Fibroblast of pulmonary artery (primary cell): ENCODE data around the gene ARHGEF33.

Source experiments
- DNase-seq: peaks from one replicate; pipeline ENCODE4 v3.0.0-alpha.2; 2010; ENCODE audit warnings: low read depth
- H3K4me3 ChIP-seq: replicated peaks from 2 replicates; pipeline ENCODE4 v1.5.1; 2011; ENCODE audit warnings: low read depth, mild to moderate bottlenecking, control low read depth, low read length, moderate library complexity
- TF ChIP-seq, protein P1 (sequence below): IDR thresholded peaks from 2 replicates; pipeline ENCODE4 v1.5.1; 2011; ENCODE audit warnings: mild to moderate bottlenecking, control low read depth, low read length, inconsistent platforms; ENCODE audit errors: missing control alignments

ARHGEF33 gene

DNA sequence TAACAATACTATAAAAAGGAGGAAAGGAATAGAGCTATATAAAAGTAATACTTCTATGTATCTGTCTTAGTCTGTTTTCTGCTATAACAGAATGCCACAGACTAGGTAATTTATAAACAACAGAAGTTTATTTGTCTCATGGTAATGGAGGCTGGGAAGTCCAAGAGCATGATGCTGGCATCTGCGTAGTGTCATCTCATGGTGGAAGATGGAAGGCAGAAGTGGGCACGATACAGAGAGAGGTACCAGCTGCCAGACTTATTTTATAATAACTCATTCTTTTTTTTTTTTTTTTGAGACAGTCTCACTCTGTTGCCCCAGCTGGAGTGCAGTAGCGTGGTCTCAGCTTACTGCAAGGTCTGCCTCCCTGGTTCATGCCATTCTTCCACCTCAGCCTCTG, 18.2 kb upstream of the ARHGEF33 start:
- DNase-seq, result no peak
- TF ChIP-seq, protein P1, sequence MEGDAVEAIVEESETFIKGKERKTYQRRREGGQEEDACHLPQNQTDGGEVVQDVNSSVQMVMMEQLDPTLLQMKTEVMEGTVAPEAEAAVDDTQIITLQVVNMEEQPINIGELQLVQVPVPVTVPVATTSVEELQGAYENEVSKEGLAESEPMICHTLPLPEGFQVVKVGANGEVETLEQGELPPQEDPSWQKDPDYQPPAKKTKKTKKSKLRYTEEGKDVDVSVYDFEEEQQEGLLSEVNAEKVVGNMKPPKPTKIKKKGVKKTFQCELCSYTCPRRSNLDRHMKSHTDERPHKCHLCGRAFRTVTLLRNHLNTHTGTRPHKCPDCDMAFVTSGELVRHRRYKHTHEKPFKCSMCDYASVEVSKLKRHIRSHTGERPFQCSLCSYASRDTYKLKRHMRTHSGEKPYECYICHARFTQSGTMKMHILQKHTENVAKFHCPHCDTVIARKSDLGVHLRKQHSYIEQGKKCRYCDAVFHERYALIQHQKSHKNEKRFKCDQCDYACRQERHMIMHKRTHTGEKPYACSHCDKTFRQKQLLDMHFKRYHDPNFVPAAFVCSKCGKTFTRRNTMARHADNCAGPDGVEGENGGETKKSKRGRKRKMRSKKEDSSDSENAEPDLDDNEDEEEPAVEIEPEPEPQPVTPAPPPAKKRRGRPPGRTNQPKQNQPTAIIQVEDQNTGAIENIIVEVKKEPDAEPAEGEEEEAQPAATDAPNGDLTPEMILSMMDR, result no peak
- no peak overlapping the region for H3K4me3 ChIP-seq

DNA sequence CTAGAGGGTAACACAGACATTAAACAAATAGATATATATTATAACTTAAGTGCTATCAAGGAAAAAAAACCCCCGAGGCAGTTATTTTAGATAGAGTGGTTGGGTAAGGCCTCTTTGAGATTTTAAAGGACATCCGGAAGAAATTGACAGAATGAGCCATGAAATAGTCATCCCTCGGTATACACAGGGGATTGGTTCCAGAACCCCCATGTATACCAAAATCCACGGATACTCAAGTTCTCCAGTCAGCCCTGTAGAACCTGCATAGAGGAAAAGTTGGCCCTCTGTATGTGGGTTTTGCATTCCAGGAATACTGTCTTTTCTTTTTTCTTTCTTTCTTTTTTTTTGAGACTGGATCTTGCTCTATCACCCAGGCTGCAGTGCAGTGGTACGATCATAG, 15.9 kb upstream of the ARHGEF33 start:
- DNase-seq, result no peak
- TF ChIP-seq, protein P1, result no peak
- no peak overlapping the region for H3K4me3 ChIP-seq

DNA sequence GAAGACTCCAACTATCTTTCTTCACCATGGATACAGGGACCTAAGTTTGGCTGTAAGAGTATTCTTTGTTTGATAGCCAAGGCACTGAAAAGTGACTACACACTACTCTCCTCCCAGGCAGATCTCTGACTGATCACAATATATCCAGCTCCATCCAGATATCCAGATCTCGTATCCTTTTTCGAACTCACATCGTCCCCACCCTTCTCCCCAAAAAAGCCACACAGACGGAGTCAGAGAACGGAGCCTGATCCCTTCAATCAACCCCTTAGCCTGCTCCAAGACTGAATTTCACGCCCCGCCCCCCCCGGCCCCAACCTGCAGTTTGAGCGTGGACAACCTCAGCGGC, 14.5 kb upstream of the ARHGEF33 start:
- H3K4me3 ChIP-seq, result peak overlapping the region; percentile 95
- TF ChIP-seq, protein P1, result no peak
- no peak for DNase-seq

DNA sequence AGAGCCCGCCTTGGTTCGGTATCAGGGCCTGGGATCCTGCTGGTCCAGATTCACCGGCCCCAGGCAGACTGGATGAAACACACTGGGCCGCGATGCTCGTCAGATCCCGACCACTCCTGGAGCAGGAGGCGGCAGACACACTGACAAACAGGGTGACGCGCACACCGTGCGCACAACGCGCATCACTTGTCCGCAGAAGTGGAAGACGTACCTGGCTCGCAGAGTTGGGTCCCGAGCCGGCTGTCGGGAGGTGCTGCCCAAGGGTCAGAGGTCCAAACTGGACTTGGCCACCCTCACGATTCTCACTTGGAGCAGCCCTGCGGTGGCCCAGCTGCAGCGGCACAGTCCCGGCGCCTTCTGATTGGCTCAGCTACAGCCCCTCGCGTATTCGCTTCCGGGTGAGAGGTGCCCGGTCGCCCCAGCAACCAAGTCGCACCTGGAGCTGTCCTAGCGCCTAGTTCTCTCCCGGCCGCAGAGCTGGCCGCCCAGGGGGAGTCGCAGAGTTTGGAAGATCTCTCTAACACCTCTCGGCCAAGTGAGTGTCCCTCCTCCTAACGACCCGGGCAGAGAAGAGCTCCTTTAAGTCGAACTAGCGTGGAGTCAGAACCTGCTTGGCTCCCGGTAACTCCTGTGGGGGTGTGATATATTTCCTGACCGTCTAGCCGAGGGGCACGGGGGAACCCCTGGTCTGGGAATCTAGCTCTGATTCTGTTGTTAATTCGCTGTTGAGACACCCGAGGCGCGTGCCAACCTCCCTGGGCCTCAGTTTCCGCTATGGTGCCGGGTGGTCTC, 13.9 kb upstream of the ARHGEF33 start, which contains the start of the genes DHX57 and MORN2:
Gene DHX57, minus strand, starts transcription at position 359 of the 792 bp plus-strand sequence. CDS start 7,529 bp downstream, outside the sequence.
Gene MORN2, plus strand, starts transcription at position 401 of the 792 bp plus-strand sequence.
- DNase-seq, result peak; percentile 83
- H3K4me3 ChIP-seq, result peak within 1 kb of the TSS; percentile 95
- TF ChIP-seq, protein P1, result no peak

DNA sequence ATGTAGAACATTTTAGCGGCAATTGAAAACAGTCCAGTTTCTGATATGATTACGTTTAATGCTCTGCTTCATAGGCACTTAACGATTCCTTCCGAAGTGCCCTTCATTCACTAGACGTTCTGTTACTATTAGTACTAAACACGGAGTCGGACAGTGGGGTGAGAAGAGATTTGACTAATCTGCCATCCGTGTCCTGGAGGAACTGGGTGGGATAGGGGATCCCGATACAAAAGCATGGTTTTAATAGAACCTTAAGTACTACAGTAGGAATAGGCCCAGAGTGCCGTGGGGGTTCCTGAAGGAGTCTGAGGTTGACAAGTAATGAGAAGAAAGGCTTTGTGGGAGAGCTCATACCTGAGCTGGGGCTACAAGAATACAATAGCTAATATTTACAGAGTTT, 13.3 kb upstream of the ARHGEF33 start:
- no peak for DNase-seq
- TF ChIP-seq, protein P1, result no peak
- H3K4me3 ChIP-seq, result peak overlapping the region; percentile 95

DNA sequence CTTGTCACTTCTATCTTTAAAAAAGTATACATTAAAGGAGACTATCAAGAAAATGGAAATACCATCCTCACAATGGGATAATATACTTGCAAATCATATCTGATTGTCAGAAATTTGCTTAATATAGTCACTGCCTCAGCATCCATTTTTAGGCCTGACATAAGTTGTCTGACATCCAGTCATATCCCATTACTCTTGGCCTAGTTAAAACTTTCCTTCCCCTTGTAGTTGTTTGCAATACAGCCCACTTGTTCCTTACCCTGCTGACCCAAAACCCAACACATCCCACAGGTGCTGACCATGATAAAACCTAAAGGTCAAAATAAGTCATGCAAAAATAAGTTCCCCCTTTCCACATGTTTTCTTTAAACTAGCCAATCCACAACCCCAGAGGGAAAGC, 3.6 kb upstream of the ARHGEF33 start:
- TF ChIP-seq, protein P1, result no peak
- DNase-seq, result no peak
- H3K4me3 ChIP-seq, result no peak overlapping the region

DNA sequence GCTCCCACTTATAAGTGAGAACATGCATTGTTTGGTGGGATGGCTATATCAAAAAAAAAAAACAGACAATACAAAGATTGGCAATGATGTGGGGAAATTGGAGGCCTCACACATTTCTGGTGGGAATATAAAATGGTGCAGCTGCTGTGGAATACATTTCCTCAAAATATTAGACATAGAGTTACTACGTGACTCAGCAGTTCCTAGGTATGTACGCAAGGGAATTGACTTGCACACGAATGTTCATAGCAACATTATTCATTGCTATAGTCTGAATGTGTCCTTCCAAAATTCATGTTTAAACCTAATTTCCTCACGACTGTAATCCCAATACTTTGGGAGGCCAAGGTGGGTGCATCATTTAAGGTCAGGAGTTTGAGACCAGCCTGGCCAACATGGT, 2.3 kb upstream of the ARHGEF33 start:
- H3K4me3 ChIP-seq, result no peak overlapping the region
- TF ChIP-seq, protein P1, result no peak
- no peak for DNase-seq
